Stromal cell of bone marrow (primary cell): ENCODE results near the gene CCDC102B.
A peak's percentile ranks its signal among the peaks of the same experiment; 100 is the strongest.

Experiments
- DNase-seq: peaks from one replicate; pipeline ENCODE4 v3.0.0-alpha.2; 2012; ENCODE audit warnings: low read depth

Gene CCDC102B

DNA sequence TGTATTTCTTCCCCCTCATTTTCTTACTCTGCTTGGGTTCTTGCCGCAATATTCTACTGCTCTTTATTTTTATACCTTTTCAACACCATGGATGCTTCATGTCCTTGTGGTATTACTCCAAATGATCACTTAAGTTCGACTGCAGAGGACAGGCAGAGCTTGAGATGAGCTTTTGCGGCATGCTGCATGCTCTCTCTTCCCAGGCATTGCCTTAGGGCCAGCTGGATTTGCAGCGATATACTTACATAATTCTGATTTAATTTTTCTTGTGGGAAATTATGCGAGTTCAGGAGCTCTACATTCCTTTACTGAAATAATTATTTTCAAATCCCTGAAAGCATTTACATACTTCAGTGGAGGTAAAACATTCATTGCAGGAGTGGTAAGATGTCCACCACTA, 288.1 kb downstream of the CCDC102B start:
- no peak for DNase-seq

DNA sequence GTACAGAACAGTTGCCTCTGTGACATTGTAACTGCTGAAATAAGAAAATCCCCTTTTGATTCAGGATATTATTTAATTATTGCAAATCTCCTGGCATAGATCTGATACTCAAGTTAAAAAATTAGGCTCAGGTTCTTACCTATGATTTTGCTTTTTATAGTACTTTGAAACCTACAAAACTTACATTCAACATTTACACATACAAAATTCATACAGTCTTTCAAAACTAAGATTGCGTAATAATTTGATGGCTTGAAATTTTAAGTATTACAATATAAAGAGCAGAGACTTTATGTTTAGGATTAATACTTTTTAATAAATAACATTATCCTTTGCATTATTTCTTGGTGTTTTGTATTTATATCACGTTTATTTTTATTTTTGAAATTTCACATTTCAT, 291.1 kb downstream of the CCDC102B start:
- DNase-seq = no peak

DNA sequence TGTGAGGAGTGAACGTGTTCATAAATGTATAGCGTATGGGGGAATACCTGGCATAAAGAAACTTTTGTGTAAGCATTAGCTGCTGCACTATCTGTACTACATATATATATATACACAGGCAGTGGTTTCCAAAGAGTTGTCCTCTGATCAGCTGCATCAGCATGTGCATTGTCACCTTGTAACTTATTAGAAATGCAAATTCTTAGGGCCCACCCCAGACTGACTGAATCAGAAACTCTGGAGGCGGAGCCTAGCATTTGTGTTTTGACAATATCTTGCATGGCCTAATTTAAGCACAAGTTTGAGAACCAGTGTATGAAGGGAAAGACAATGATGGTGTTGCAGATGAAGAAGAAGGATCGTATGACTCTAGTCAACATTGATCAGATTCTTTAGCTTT, 299.5 kb downstream of the CCDC102B start:
- no peak for DNase-seq

DNA sequence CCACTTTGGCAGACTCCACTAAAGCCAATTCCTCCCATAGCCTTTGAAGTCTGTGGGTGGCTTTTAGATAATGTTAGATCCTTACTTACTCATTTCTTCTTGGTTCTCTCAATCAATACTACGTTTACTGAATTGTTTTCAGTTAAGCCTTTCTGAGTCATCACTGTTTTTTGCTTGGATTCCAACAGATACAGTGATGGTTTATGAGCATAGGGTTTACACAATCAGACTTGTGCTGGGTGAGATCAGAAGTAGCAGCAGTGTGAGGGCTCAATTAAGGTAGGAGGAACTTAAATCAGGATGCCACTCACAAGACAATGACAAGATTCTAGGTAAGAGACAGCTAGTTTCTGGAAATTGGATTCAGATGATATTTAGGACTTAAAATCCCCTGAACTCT, 305.1 kb downstream of the CCDC102B start:
- DNase-seq = peak; percentile 4
